Stimulated activated naive CD8-positive, alpha-beta T cell treated with anti-CD3 and anti-CD28 coated beads, Interleukin-15, Interleukin-2, amounts not matched to agents 100 ng/mL and 50 ng/mL, for 24 hours (primary cell): ENCODE measurements around the gene SLC4A8.

ENCODE experiments used
- H3K27ac Mint-ChIP-seq: one replicate; pipeline ENCODE4 v1.8.0; 2021; ENCODE audit warnings: mild to moderate bottlenecking, mixed read lengths
- H3K27me3 Mint-ChIP-seq: one replicate; pipeline ENCODE4 v1.8.0; 2021; ENCODE audit warnings: mixed read lengths
- H3K36me3 Mint-ChIP-seq: one replicate; pipeline ENCODE4 v1.8.0; 2021; ENCODE audit warnings: low read depth, mixed read lengths
- H3K4me1 Mint-ChIP-seq: one replicate; pipeline ENCODE4 v1.8.0; 2021; ENCODE audit warnings: low read depth, mixed read lengths
- H3K4me3 Mint-ChIP-seq: one replicate; pipeline ENCODE4 v1.8.0; 2021; ENCODE audit warnings: mild to moderate bottlenecking, mixed read lengths
- H3K9me3 Mint-ChIP-seq: one replicate; pipeline ENCODE4 v1.8.0; 2021; ENCODE audit warnings: mixed read lengths

SLC4A8 gene

DNA sequence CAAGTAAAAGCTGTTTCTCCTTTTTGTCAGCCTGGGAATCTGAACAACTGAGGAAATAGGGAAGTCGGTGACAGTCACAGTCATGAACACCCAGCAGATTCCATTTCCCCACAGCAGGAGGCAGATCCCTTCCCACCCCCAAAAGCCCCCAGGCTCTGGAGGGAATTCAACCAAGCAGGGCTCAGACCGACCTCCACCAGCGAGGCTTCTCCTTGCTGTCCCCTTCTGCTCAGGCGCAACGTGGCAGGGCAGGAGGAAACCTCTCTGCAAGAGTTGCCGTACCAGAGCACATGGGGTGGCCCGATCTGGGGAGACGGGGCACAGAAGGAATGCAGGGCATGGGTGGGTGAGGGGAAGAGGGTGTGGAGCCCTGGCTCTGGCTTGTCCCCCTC, 33.7 kb upstream of the SLC4A8 start:
- H3K9me3 Mint-ChIP-seq, result no peaks in the 10 kb centered on the region
- no peaks in the 10 kb centered on the region for H3K27me3 Mint-ChIP-seq
- peaks cover 82% of the 10 kb centered on the region for H3K4me1 Mint-ChIP-seq
- peaks cover 7% of the 10 kb centered on the region for H3K36me3 Mint-ChIP-seq
- H3K4me3 Mint-ChIP-seq, result peak overlapping the region; percentile 94
- peak overlapping the region; percentile 85 for H3K27ac Mint-ChIP-seq

DNA sequence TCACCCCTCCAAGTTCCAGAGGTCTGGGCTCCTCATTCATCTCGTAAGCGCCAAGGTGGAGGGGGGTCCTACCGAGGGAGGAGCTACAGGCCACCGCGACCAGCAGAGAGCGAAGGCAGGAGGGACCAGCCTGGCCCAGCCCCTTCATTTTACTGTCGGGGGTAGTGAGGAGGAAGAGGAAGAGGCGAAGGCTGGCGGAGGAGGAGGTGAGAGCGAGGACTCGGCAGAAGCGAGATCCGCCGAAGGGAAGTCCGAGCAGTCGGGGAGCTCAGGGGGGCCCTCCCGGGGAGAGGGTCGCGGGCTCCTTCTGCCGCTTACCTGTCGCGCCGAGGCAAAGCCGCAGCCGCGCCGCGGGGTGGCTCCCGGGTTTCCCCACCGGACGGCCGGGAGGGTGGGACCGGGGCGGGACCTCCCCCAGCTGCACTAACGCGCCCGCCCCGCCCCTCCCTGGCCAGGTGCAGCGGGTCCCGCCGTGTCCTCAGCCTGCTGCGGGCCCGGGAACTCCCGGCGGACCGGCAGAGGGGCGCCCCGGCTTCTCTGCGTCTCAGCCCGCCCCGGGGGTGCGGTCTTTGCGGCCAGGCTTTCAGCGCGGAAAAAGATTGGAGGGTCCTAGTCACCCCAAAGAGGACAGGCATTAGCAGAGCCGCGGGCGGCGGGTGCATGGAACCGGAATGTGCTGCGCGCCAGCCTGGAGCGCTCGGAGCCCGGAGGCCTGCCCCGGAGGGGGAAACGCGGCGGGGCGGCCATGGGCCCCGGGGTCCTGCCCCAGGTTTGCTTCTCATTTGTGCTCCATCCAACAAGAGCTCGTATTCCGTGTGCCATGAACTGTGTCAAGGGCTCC, 33.1 kb upstream of the SLC4A8 start, which contains the start of gene GALNT6:
Gene GALNT6, minus strand, starts transcription at position 124 of the 841 bp plus-strand sequence. CDS start 11,625 bp downstream, outside the sequence.
- Mint-ChIP-seq H3K27me3 (no peaks in the 10 kb centered on the region), H3K36me3 (peaks cover 3% of the 10 kb centered on the region), H3K9me3 (no peaks in the 10 kb centered on the region), H3K4me1 (peaks cover 82% of the 10 kb centered on the region), H3K4me3 (peak within 1 kb of the TSS; percentile 94), H3K27ac (peak within 1 kb of the TSS; percentile 85)

DNA sequence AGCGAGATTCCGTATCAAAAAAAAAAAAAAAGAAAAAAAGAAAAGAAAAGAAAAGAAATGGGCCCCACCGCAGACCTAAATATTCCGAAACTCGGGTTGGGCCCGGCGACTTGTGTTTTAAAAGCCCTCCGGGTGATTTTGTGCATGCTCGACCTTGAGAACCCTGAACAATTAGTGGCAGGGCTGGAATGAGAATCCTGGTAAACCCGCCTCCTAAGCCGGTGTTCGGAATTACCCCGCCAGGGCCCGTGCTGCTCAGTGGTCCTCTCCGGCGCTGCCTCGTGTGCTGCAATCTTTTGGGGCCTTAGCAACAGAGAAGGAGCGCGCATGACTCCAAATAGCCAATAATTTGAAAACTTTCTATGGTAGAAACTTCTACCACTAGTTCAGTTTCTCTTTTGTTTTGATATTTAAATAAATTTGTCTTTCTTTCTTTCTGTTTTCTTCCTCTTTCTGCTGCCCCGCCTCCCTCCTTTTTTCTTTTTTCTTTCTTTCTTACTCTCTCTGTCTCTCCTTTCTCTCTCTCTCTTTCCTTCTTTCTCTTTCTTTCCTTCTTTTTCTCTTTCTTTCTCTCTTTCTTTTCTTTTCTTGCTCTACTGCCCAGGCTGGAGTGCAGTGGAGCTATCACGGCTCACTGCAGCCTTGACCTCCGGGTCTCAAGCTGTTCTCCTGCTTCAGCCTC, 31.9 kb upstream of the SLC4A8 start:
- Mint-ChIP-seq H3K27ac (peak overlapping the region; percentile 81), H3K4me1 (peaks cover 78% of the 10 kb centered on the region), H3K4me3 (peak overlapping the region; percentile 83)

GRCh38 chr12:51393676-51394545, 30.7 kb upstream of the SLC4A8 start:
- H3K9me3 Mint-ChIP-seq, result no peaks in the 10 kb centered on the region
- peaks cover 71% of the 10 kb centered on the region for H3K4me1 Mint-ChIP-seq
- no peaks in the 10 kb centered on the region for H3K36me3 Mint-ChIP-seq
- peak overlapping the region; percentile 90 for H3K27ac Mint-ChIP-seq
- no peaks in the 10 kb centered on the region for H3K27me3 Mint-ChIP-seq
- peak overlapping the region; percentile 83 for H3K4me3 Mint-ChIP-seq

More for the DNA sequence above, 31.9 kb upstream of the SLC4A8 start:
- no peaks in the 10 kb centered on the region for H3K36me3 Mint-ChIP-seq
- no peaks in the 10 kb centered on the region for H3K27me3 Mint-ChIP-seq
- no peaks in the 10 kb centered on the region for H3K9me3 Mint-ChIP-seq

- Mint-ChIP-seq H3K4me1 (peaks cover 54% of the 10 kb centered on the region), H3K9me3 (no peaks in the 10 kb centered on the region), H3K4me3 (peak overlapping the region; percentile 83), H3K36me3 (no peaks in the 10 kb centered on the region), H3K27me3 (no peaks in the 10 kb centered on the region), H3K27ac (peak overlapping the region; percentile 82)
These were observed 29.1 kb upstream of the SLC4A8 start for GRCh38 chr12:51395283-51396230.

- no peaks in the 10 kb centered on the region for H3K27me3 Mint-ChIP-seq
These were observed 27.0 kb upstream of the SLC4A8 start for GRCh38 chr12:51397670-51398069.

DNA sequence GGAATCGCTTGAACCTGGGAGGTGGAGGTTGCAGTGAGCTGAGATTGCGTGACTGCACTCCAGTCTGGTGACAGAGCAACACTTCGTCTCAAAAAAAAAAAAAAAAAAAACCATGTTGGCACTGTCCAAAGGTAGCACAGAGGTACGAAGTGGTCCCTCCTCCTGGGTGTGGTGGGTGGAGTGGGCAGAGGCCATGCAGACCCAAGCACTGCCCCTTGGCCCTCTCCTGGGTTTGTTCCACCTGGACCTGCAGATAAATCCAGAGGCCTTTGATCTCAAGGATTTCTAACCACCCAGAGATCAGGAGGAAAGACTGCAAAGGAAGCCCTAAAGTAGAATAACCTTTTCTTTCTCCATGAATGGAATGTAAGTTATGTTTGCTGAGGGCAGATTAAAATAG, 24.7 kb upstream of the SLC4A8 start:
- Mint-ChIP-seq H3K27me3 (no peaks in the 10 kb centered on the region), H3K4me3 (no peak overlapping the region), H3K9me3 (no peaks in the 10 kb centered on the region), H3K27ac (no peak overlapping the region), H3K36me3 (no peaks in the 10 kb centered on the region), H3K4me1 (peaks cover 18% of the 10 kb centered on the region)

More at GRCh38 chr12:51397670-51398069, 27.0 kb upstream of the SLC4A8 start:
- Mint-ChIP-seq H3K9me3 (no peaks in the 10 kb centered on the region), H3K4me1 (peaks cover 40% of the 10 kb centered on the region), H3K36me3 (no peaks in the 10 kb centered on the region), H3K27ac (no peak overlapping the region), H3K4me3 (no peak overlapping the region)

DNA sequence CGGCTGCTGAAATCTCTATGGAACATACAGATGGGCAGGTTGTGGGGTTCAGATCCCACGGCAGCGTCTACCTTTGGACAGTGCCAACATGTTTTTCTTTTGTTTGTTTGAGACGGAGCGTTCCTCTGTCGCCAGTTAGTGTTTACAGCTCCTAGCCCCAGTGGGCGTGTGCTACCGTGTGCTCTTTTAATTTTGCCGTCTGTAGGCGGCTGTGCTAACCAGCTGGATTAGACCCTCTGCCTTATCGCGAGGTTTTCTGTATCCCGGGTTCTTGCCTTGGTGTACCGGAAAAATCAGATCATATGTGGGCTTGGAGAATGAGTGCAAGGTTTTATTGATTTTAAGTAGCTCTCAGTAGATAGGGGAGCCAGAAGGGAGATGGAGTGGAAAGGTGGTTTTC, 23.6 kb upstream of the SLC4A8 start:
- Mint-ChIP-seq H3K27me3 (no peaks in the 10 kb centered on the region), H3K4me1 (peaks cover 7% of the 10 kb centered on the region), H3K4me3 (no peak overlapping the region), H3K9me3 (no peaks in the 10 kb centered on the region), H3K27ac (no peak overlapping the region), H3K36me3 (no peaks in the 10 kb centered on the region)

GRCh38 chr12:51401486-51401885, 23.1 kb upstream of the SLC4A8 start:
- no peak overlapping the region for H3K4me3 Mint-ChIP-seq
- peaks cover 4% of the 10 kb centered on the region for H3K4me1 Mint-ChIP-seq
- H3K27me3 Mint-ChIP-seq, result no peaks in the 10 kb centered on the region
- H3K36me3 Mint-ChIP-seq, result no peaks in the 10 kb centered on the region
- H3K9me3 Mint-ChIP-seq, result no peaks in the 10 kb centered on the region
- no peak overlapping the region for H3K27ac Mint-ChIP-seq

DNA sequence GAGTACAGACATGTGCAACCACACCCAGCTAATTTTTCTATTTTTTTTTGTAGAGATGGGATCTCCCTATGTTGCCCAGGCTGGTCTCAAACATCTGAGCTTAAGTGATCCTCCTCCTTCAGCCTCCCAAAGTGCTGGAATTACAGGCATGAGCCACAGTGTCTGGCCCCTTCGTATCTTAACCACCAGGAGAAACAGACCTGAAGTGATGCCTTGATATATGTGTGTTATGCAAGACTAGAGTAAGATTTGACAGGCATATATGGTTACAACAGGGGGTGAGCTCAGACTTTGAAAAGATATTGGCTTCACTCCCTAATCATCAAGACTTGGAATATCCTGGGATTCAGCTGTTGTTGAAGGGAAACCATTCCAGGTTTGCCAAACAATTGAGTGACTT, 22.7 kb upstream of the SLC4A8 start:
- no peaks in the 10 kb centered on the region for H3K36me3 Mint-ChIP-seq
- H3K27me3 Mint-ChIP-seq, result no peaks in the 10 kb centered on the region
- no peak overlapping the region for H3K4me3 Mint-ChIP-seq
- no peaks in the 10 kb centered on the region for H3K9me3 Mint-ChIP-seq
- peaks cover 4% of the 10 kb centered on the region for H3K4me1 Mint-ChIP-seq
- no peak overlapping the region for H3K27ac Mint-ChIP-seq

DNA sequence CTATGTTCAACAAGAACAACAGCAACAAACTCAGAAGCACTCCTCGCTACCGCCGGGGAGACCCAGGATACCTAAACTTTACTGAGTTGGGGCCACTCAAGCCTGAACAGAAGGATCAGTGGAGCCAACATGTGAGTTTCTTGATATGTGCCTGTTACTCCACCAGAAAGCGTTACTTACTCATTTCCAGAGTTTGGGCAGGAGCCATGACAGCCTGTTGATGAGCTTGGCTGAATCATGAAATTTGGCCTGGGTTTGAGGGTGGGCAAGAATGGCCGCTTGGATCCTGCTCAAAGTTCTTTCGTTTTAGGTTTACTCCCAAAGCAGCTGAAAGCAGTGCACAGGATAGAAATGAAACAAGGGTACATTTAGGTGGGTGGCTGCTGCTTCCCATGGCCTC, 21.5 kb upstream of the SLC4A8 start:
- H3K4me3 Mint-ChIP-seq, result no peak overlapping the region
- H3K27me3 Mint-ChIP-seq, result no peaks in the 10 kb centered on the region
- H3K4me1 Mint-ChIP-seq, result peaks cover under 1% of the 10 kb centered on the region
- no peaks in the 10 kb centered on the region for H3K9me3 Mint-ChIP-seq
- H3K36me3 Mint-ChIP-seq, result no peaks in the 10 kb centered on the region
- H3K27ac Mint-ChIP-seq, result no peak overlapping the region

DNA sequence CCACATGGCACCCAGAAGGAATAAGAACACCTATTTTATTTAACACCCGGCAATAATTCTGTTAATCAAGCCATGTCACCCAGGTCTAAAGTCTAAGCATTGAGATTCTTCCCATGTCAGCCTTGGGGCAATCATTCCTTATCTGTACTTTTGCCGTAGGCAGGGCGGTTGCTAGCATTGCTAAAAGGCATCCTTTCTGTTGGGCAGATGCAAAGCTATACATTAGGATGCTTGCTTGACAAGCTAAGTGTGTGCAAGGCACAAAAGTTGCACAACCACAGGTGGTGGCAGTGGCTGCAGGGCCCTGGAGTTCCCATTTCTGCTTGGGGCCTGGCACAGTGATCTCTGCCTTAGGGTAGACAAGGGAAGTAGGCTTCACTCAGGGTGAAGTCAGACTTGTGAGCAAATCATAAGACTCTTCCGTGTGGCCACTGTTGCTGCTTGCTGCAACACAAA, 20.9 kb upstream of the SLC4A8 start:
- no peaks in the 10 kb centered on the region for H3K36me3 Mint-ChIP-seq

DNA sequence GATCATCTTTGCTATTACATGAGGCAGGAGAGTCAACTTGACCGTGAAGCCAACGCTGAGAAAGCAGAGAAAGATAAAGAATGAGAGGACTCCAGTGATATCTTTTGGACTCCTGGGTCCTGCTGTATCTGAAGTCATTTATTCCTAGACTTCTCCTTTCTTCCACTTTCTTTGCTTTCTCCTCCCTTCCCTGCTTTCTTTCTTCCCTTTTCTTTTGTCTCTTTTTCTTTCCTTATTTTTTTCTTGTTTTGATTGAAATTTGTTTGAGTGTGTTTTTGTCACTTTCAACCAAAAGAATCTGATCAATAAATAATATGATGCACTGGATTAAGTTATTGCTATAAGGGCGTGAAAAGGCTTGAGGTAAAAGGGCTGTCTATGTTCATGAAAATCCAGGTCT, 20.0 kb upstream of the SLC4A8 start:
- H3K4me3 Mint-ChIP-seq, result no peak overlapping the region
- H3K4me1 Mint-ChIP-seq, result no peaks in the 10 kb centered on the region
- no peaks in the 10 kb centered on the region for H3K27me3 Mint-ChIP-seq
- H3K36me3 Mint-ChIP-seq, result no peaks in the 10 kb centered on the region
- no peaks in the 10 kb centered on the region for H3K9me3 Mint-ChIP-seq
- no peak overlapping the region for H3K27ac Mint-ChIP-seq

More for the DNA sequence above, 20.9 kb upstream of the SLC4A8 start:
- Mint-ChIP-seq H3K4me3 (no peak overlapping the region), H3K4me1 (no peaks in the 10 kb centered on the region), H3K27ac (no peak overlapping the region), H3K27me3 (no peaks in the 10 kb centered on the region), H3K9me3 (no peaks in the 10 kb centered on the region)

- Mint-ChIP-seq H3K4me1 (no peaks in the 10 kb centered on the region), H3K4me3 (no peak overlapping the region)
These were observed 18.8 kb upstream of the SLC4A8 start for GRCh38 chr12:51405801-51406207.

More at GRCh38 chr12:51405801-51406207, 18.8 kb upstream of the SLC4A8 start:
- H3K36me3 Mint-ChIP-seq, result no peaks in the 10 kb centered on the region
- H3K27me3 Mint-ChIP-seq, result no peaks in the 10 kb centered on the region
- H3K27ac Mint-ChIP-seq, result no peak overlapping the region
- no peaks in the 10 kb centered on the region for H3K9me3 Mint-ChIP-seq
